ENCODE results near the gene ZMYND11.
A peak's percentile ranks its signal among the peaks of the same experiment; 100 is the strongest.

Gene ZMYND11

GRCh38 chr10:135132-135600, at the start of gene ZMYND11:
Gene ZMYND11, plus strand, starts transcription at chr10:135455. Its CDS starts 44,558 bp downstream, at chr10:180013.
- peak; percentile 50 to 79 (median 61) for DNase-seq

GRCh38 chr10:86031-86430, 49.2 kb upstream of the ZMYND11 start:
- DNase-seq, result no peak

GRCh38 chr10:87177-88080, 47.8 kb upstream of the ZMYND11 start:
- DNase-seq, result no peak

GRCh38 chr10:88253-88652, 47.0 kb upstream of the ZMYND11 start:
- DNase-seq, result no peak

GRCh38 chr10:89248-89647, 46.0 kb upstream of the ZMYND11 start:
- DNase-seq, result no peak

- no peak for DNase-seq
Observed at GRCh38 chr10:90161-90560, 45.1 kb upstream of the ZMYND11 start.

GRCh38 chr10:91313-91712, 43.9 kb upstream of the ZMYND11 start:
- no peak for DNase-seq

- DNase-seq, result no peak
Observed at GRCh38 chr10:92153-92552, 43.1 kb upstream of the ZMYND11 start.

GRCh38 chr10:92846-93245, 42.4 kb upstream of the ZMYND11 start:
- DNase-seq, result no peak

- DNase-seq, result no peak
Observed at GRCh38 chr10:94613-95012, 40.6 kb upstream of the ZMYND11 start.

- no peak for DNase-seq
Observed at GRCh38 chr10:95356-96115, 39.7 kb upstream of the ZMYND11 start.

GRCh38 chr10:96466-96865, 38.8 kb upstream of the ZMYND11 start:
- DNase-seq, result no peak

GRCh38 chr10:104416-104815, 30.8 kb upstream of the ZMYND11 start:
- DNase-seq, result no peak

GRCh38 chr10:104862-105565, 30.2 kb upstream of the ZMYND11 start:
- DNase-seq, result no peak

- no peak for DNase-seq
Observed at GRCh38 chr10:105806-106205, 29.4 kb upstream of the ZMYND11 start.

GRCh38 chr10:106740-107139, 28.5 kb upstream of the ZMYND11 start:
- DNase-seq, result no peak

- DNase-seq, result no peak
Observed at GRCh38 chr10:112246-112645, 23.0 kb upstream of the ZMYND11 start.

- no peak for DNase-seq
Observed at GRCh38 chr10:124874-125273, 10.4 kb upstream of the ZMYND11 start.

- DNase-seq, result peak; percentile 72 to 85 (median 84)
Observed at GRCh38 chr10:127612-128432, 7.4 kb upstream of the ZMYND11 start.

- DNase-seq, result peak in 1 of 3 donors; percentile 41
Observed at GRCh38 chr10:129810-130209, 5.4 kb upstream of the ZMYND11 start.

GRCh38 chr10:132946-133898, 2.0 kb upstream of the ZMYND11 start:
- peak in 1 of 3 donors; percentile 21 for DNase-seq

Data from suppressor macrophage treated with lipopolysaccharide for 1 hour (primary cell).